GM21786 (cell line): ENCODE results near the gene PCDH9.

Source experiments
- ATAC-seq: cut with Tn5 transposase; IDR thresholded peaks from one replicate; pipeline ENCODE4 v1.9.1; 2021; ENCODE audit not compliant: unreplicated experiment

Gene PCDH9

DNA sequence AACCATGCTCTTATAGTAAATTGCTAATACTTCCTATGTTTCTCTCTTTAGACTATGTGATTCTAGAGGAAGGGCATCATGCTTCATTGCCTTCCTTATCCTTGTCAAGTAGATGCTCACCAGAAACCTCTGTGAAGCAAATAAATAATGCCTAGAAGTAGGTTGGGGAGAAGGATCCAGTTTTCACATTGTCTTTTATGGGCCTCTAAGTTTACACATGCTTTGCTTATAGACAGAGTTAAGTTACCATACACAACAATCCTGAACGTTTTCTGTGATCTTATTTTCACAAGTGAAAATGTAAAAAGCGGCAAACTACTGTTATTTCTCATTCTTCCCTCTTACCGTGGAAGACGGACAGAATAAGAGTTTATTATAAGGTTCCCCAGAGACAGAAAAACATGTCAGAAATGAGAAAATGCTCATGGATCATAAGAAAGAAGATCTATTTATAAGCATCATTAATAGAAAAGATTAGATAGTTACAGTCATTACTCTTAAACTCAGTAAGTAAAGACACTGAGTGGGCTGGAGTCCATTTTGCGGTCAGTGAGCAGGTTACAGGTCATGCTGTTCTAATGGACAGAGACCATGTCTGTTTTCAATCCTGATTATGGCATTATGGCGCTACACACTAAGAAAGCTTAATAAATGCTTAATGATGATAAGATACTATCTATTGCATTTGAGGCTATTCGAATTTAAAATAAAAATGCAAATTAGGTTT lies 723.9 kb downstream of the PCDH9 start:
- ATAC-seq = no peak

DNA sequence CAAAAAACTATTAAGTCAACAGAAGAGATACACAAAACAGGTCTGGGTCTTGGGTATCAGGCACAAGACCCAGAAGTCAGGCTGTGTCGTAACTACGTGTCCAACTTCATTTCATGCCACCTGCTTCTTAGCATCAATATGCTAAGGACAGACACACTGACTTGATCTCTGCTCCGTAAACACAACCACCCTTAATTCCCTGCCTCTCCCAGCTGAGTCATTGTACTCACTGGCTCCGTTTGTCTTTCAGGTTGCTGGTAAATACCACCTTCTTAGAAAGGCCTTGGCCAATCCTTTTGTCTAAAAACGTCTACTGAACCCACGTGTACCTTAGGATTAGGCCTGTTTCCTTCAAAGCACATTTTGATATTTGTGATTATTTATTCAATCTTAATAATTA lies 726.2 kb downstream of the PCDH9 start:
- ATAC-seq = no peak

DNA sequence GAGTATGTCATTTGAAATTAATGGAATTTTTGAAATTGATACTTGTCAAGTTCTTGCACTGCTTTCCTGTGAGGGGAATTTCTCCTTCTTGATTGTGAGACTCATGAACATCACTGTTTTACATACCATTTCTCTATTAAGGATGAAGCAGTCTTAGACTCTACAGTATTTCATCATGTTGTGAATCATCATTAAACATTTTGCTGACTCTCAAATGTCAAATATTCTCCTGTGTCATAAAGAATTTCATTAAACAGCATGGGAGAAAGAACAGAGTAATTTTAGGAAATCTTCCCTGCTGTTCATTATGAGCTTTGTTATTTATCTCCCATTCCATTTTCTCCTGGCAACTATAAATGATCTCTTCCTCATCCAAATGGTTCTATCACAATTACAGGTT lies 729.0 kb downstream of the PCDH9 start:
- no peak for ATAC-seq

DNA sequence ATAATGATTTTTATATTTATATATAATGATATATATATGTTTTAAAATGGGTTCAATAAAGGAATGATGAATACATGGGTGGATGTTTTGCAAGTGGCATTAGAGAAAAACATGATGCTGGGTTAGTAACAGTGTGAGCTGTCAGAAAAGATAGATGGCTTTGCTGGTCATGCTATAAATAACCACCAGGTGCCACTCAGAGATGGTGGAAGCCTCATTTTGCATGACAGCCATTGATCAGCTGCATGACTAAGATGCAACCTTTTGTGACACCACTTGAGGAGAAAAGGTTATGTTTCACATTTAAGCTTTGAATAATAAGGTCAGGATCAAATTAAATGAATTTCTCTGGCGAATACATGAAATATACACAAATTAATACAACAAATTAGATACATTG lies 737.7 kb downstream of the PCDH9 start:
- peak; percentile 65 for ATAC-seq

DNA sequence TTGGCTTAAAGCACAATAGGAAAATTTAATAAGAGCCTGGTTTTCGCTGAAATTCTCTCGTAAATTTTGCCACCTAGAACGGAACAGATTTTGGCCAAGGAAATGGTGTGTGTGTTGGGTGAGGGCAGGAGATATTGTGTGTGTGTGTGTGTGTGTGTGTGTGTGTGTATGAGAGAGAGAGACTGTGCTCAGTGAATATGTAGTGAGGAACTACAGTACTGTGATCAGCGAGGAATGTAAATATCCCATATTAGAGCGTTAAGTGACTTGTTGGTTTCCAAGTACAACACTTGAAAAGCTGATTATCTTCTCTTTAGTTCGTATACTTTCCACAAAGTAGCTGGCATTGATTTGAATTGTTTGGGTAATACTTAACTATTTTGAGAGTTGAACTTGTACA lies 738.9 kb downstream of the PCDH9 start:
- no peak for ATAC-seq

DNA sequence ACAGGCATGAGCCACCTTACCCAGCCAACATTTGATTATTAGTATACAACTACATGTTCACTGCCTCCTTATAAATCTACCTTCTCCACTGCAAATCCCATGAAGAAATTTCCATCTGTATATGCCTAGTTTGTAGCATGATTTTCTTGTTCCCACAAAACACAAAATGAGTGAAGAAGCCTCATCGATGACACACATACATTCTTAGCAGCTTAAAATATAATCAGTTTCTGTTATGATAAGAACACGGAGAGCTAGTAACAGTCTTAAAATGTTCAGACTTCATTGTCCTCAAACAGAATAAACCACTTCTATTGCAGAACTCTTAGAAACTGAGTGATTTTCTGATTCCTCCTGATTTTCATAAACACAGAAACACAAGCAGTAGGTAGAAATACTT lies 740.5 kb downstream of the PCDH9 start:
- no peak for ATAC-seq

DNA sequence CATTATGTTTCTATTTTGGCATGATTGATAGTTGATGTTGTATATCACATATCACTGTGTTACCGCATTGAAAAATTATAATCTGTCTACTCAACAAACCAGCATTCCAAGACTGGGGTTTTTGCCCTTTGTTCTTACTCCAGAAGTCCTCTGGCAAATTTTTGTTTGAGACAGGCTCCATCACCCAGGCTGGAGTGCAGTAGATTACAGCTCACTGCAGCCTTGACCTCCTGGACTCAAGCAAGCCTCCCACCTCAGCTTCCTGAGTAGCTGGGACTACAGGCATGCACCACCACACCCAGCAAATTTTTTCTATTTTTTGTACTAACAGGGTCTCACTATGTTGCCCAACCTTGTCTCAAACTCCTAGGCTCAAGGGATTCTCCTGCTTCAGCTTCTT lies 741.0 kb downstream of the PCDH9 start:
- no peak for ATAC-seq

DNA sequence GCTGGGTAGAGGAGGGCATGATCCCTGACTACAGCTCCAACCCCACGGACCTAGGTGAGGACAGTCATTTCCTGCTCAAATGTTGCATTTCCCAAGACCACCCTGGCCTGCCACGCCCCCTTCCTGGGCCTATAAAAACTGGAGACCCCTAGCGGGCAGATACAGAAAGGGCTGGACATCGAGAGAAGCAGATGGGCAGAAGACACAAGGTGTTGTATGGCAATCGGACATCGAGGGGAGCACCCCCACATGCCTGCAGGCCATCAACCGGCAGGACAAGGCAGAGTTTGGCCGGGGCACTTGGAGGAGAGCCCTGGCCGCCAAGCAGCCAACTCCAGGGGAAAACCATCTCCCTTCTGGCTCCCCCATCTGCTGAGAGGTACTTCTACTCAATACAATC lies 746.4 kb downstream of the PCDH9 start:
- no peak for ATAC-seq

DNA sequence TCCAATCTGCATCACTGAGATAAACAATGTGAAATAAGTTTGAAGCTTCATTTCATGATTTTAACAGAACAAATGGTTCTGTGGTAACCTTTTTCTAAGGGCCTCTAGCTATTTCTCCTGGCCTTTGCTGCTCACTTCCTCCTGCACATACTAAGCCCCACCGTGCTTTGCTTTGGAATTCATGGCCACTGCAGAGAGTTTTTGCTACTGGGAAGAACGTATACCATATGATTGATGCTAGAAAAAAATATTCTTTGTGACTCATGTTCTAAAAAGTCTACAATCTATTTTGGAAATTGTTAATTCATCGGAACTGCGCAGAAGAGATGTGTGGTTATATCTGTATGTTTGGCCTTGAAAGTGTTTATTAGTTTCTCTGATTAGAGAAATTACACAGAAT lies 747.3 kb downstream of the PCDH9 start:
- ATAC-seq = no peak

DNA sequence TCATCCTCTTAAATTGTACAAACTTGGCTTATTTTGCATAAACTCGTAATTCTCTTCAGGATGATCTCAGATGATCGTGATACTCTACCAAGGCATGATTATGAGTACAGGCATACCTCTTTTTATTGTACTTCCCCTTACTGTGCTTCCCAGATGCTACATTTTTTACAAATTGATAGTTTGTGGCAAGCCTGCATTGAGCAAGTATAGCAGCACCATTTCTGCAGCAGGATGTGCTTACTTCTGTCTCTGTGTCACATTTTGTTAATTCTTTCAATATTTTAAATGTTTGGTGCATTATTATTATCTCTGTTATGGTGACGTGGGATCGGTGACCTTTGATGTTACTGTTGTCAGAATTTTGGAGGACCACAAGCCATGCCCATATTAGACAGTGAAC lies 752.3 kb downstream of the PCDH9 start:
- ATAC-seq = no peak

DNA sequence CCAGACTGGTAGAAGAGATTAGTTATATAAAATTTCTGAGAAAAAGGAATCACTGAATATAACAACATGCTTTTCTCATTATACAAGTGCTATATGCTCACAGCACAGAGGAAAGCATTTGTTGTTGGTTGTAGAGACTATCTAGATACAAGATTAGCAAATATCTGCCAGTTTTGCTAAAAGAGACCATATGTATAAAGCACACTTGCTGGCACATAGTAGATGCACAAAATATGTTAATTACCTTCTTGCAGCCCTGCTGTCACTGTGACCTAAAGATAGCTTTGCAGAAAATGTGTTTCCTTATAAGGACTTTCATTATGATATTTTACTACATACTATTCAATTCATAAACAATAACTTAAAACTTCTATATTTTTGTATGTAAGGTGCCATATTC lies 755.1 kb downstream of the PCDH9 start:
- ATAC-seq = no peak

DNA sequence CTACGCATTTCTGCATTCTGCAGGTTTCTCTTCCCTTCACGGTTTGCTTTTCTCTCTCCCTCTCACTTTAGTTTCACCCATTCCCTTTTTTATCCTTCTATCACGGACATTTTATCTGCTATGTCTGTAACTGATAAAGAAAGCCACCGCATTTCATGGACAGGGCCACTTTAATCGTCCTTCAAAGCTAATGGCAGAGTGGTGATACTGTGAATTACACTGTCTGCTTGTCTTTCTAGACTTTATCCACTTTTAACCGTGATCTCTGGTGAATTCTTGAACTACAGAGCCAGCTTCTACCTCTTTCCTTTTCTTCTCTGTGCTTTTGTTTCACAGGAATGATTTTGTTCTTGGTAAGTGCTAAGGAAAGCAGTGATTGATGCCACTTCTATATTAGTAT lies 760.4 kb downstream of the PCDH9 start:
- ATAC-seq = no peak

DNA sequence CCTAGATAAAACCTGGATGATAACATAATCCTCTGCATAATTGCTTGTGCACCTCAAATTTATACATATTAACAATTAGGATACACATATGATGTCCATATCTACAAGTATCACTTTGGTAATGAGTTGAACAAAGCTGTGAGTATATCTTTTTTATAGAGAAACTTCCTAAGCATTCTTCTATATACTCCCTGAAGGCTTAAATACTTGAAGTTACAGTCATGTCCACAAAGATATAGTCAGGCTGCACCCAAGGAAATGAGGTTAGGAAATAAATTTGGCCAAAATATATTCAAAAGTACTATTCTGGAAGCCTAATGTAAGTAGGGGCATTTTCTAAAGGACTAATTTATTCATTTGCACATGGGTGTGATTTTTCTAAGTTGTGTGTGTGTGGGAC lies 761.5 kb downstream of the PCDH9 start:
- no peak for ATAC-seq

DNA sequence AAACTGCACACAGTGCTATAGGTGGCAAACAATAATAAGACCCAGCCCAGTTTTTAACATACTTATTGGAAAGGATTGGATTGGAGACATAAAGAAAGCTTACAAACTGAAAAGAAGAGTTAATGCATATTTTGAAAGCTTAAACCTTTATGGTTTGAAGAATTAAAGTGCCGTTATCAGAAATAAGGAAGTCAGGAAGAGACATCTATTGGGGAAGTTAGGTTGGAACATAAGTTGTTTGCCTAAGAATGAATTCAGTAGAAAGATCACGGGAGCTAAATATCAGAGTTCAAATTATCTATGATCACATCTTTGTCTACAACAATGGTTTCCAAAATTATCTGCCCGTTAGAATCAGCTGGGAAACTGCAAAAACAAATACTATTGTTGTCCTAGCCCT lies 767.9 kb downstream of the PCDH9 start:
- ATAC-seq = no peak

DNA sequence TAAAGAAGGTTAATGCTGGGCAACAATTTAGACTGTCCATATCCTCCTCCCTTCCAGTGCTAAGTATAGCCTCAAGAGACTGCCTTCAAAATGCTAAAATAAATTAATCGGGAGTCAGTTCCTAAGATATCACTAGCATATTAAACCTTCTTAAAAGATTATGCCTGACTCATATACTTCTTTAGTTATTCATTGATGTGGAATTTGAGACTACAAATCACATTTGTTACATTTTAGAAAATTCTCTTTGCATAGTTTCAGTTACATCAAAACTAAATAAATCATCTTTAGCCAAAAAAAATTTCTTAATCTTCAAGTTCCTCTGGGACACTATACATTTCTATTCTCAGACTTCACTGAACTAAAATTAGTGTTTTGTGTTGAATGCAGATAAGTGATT lies 769.1 kb downstream of the PCDH9 start:
- ATAC-seq = no peak

DNA sequence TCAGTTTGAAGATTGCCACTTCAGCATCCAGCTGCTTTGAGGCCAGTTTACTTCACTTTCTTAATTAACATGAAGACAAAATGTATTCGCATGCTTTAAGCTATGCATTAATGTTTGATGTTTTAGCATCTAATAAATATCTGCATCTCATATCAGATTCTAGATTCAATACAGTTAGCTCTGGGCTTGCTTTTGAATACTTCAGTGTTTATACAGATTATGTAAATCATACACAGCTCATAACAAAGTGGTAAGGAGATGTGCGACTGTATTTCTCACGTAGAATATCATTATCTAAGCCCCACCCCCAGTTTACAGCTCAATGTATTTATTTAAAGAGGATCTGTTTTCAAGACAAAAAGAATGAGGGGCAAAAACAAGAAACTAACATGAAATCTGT lies 770.5 kb downstream of the PCDH9 start:
- ATAC-seq = no peak

DNA sequence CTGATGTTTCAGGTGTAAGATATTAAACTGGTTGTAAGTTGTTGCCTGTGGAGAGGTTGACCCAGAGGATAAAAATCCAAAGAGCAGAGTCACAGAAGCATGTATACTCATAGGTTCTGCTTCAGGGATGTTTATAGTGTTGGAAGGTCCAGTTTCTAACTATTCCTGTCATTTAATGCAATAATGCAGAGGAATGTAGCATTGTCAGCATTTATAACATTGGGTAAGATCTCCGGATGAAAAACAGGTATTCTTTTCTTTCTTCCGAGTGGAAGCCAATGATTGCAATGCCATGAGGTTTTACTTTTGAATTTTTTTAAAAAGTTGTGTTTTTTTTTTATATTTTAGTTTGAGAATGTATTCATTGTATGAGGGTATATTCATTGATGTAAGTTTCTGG lies 771.0 kb downstream of the PCDH9 start:
- no peak for ATAC-seq

DNA sequence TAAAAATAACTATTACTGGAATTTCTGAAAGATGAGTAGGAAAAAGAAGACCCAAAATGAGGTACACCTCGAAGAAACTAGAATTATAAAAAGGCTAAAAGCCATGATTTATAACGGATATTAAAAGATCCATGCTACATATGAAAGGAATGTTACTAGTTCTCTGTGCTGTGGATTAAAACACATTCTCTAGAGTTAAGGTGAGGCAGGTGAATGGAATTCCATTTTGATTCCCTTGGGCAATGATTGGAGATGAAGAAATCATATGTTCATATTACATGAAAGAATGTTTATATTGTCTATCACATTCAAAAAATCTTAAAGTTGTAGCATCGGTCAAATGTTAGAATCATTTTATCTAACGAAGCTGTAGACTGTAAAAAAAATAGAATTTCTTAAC lies 783.7 kb downstream of the PCDH9 start:
- no peak for ATAC-seq

DNA sequence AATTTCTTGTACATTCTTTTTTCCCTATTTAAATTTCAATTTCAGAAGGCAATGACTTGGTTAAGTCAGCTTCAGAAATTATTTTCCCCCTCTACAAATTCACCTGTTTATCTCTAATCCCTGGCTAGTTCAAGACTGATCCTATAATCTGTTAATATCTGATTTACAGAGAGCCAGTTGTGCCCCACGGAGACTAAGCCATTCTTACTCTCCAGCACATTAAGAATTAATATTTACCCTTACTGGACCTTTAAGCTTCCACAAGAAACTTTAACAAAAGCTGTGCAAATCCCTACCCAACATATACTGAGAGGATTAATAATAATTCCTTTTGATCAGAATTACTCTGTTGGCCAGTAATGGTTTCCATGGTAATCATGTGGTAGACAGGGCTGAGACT lies 786.2 kb downstream of the PCDH9 start:
- ATAC-seq = no peak

DNA sequence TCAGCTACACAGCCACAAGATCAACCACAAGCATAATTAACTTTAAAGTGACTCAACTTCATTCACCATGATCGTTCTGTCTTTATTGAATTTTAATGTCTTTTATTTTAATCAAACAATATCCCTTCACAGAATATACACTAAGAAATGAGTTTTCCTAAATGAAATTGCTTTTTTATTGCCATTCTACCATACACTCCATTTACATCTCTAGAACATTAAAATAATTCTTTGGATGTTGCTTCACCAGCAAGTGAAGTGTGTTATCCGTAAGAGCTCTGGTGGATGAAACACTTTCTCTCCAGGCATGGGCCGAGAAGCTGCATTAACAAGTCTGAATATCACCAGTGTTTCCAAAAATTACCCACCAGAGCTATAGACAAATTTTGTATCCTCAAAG lies 789.2 kb downstream of the PCDH9 start:
- no peak for ATAC-seq

DNA sequence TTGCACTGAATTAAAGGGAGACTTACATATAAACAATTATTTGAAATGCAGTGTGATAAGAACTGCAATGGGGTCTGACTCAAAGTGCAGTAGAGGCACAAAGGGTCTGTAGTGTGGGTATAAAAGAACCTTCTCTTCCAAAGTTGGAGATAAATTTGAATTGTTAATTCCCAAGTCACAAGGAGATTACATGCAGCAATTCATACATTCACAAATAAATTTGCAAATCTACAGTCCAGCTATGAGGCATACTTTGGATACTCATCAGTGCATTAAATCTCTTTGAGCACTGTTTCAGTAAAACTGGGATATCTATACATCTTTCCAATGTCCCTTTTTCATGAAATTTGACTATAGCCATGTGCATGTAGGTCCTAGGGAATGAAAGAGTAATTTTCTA lies 799.4 kb downstream of the PCDH9 start:
- ATAC-seq = no peak

DNA sequence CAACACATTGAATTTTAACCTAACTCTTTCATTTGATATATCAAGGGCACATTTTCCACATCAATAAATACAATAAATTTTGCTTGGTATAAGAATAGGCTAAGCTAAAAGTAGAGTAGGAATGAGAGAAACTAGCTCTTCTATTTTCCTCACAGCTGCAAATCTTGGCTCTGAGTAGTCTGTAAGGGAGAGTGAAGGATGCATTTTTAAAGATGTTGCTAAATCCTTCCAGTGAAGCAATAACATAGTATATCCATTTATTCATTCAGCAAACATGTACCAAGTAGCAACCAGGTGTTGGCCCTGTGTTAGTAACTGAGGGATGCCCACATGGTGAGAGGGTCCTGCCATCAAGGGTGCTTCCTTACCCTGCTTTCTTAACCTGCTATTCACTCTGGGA lies 799.9 kb downstream of the PCDH9 start:
- ATAC-seq = no peak

DNA sequence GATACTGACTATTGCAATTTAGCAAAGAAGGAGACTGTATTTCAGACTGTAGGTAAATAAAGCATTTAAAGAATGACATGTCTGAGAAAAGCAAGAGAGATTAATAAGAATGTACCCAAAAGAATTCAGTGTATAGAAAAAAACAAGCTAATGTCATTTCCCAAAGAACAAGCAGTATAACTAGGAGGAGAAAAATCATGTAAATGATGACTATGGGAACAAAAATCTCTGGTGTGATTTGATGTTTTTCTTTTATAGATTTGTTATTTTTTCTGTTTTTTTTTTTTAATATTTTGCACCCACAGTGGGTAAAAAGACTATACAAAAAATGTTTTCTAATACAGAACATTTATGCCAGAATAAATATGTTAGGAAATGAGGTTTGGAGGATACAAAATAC lies 801.0 kb downstream of the PCDH9 start:
- ATAC-seq = no peak

DNA sequence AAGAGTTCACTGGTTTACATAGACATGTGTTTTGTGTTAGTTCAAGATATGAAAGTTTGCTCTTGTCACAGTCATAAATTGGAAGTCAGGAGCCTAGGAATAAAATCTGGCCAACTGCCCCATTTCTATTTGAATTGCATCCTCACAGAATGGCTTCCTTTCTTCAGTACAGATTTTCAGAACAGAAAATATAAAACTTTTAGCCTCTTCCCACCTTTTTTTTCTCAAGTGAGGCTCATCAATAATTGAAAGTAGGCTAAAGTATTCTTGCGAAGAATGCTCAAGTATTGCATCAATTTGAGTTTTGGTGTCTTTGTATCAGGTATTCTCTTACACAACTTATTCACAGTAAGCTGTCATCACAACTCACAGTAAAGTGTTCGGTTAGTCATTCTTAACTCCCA lies 802.7 kb downstream of the PCDH9 start:
- no peak for ATAC-seq
